IPS DF 19.7 (cell line): ENCODE measurements around the gene ARFGEF3.
A peak's percentile ranks its signal among the peaks of the same experiment; 100 is the strongest.
"Not testable (repeated sequence)": the region's sequence is repeated elsewhere in the genome, so short reads cannot be mapped to it uniquely, and the experiment has no call there.

ENCODE experiments used
- DNase-seq: peaks from one replicate; pipeline ENCODE4 v3.0.0-alpha.2; 2013; ENCODE audit warnings: low read depth, low spot score

Gene ARFGEF3

DNA sequence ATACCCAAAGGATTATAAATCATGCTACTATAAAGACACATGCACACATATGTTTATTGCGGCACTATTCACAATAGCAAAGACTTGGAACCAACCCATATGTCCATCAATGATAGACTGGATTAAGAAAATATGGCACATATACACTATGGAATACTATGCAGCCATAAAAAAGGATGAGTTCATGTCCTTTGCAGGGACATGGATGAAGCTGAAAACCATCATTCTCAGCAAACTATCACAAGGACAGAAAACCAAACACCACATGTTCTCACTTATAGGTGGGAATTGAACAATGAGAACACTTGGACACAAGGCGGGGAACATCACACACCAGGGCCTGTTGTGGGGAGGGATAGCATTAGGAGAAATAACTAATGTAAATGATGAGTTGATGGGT lies 50.8 kb downstream of the ARFGEF3 start:
- DNase-seq, result not testable (repeated sequence)

DNA sequence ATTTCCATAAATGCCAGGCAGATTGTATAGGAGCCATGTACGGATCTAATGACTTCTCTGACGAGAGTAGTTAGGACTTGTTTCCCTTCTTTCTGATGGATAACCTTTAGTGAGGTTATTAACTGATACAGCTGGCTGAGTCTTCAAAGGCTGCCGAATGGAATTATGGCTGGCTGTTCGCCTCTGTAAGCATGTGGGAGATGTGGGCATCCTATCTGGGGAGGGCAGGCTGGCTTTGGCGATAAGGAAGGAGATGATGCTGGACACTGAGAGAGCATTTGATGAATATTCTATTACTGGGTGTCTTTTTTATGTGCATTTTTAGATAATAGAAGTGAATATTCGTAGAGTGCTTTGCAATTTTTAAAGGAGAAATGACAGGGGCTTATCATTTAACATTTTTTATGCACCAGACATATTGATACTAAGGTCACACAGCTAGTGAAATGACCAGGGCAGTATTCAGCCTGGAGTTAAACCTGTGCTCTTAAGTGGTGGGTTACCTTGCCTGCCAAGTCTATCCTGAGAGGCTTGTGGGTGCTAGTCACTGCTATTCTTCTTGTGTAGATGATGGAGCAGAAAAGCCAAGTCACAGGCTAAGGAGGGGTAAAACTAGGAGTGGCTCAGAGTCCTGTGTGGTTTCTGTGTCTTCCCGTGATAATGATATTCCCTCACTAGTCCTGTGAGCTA lies 53.5 kb downstream of the ARFGEF3 start:
- DNase-seq, result no peak

DNA sequence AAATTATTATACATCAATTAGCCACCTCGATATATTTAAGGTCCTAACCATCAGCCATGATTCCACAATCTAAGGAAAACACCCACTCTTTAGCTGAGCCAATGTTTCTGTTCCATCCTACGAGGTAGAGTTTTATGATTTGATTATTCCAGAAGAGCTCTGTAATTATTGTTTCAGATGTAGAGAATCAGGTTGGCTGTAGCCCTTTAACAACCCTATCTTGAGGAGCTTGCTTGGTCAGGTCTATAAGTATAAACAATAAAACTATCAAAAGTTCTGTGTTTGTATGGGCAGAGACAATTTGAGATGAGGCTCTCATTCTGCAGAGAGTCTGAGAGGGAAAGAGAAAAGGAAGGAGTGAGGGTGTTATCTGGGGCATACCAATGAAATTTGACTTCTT lies 56.7 kb downstream of the ARFGEF3 start, which contains the start of gene PBOV1:
PBOV1 (minus strand) TSS at position 43 of the 400 bp plus-strand sequence. CDS start 96 bp downstream, outside the sequence.
- DNase-seq, result no peak

DNA sequence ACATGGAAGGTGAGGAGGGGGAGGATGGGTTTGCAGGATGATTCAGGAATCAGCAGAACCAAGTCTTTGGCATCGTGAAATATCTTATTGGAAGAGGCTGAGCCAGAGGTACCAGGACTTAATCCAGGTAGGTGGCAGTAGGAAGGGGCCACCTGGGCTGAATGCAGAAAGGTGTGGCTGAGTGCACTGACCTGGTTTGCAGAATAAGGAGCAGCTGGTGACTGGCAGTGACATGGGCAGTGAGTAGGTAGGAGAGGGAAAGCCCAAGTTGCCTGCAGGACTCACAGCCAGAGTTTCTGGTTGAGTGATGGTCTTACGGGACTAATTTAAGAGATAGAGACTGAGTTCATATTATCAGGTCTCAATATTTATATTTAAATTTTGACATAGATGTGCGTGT lies 57.7 kb downstream of the ARFGEF3 start:
- no peak for DNase-seq

DNA sequence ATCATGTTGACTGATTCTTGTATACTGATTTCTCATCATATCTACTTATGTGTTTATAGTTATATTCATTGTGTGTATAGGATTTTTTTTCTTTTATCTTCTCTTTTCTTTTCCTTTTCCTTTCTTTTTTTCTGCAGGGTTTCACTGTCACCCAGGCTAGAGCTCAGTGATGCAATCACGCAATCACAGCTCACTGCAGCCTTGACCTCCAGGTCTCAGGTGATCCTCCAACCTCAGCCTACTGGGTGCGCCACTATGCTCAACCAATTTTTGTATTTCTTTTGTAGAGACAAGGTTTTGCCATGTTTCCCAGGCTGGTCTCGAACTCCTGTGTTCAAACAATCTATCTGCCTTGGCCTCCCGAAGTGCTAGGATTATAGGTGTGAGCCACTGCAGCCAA lies 58.2 kb downstream of the ARFGEF3 start:
- no peak for DNase-seq

DNA sequence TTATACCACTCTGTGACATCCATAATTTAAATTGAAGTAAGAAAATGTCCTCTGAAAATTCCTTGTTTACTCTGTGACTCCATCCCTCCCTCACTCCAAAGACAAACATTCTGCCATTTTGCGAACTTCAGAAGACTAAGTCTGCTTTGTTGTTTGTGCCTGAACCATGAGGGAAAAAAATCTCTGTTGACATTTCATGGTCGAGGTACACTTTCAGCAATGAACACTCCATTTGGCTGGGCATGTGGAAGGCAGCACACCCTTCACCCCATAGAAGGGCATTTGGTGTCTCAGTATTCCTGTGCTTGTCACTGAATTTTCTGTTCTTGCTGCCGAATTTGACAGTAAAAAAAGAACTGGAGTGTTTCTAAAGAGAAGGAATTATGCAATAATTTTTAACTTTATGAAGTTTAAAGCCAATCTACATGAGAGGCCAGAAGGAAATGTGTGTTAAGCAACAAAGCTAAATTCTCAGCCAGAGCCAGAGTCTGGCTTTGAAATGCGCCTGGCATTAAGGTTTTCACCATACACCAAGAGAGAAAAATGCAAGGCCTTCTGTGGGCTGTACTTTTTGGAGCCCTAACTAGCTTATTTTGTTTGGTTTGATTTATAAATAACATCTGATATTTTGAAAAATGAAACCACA lies 61.3 kb downstream of the ARFGEF3 start:
- no peak for DNase-seq

DNA sequence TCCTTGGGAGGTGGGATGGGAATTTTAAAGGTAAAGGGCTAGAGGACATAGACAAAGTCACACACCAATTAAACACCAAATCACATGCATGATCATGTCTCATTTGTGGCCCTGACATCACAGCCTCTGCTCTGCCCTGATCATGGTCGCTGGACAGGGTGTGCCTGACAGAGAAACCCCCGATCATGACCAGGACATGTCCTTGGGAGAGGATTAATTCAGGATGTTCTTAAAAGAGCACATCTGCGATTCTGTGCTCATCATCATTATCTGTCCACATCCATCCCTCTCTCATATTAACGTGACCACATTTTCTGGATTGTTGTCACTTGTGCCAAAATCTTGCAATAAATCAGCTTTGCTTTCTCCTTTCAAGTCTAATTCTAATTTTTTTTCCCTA lies 64.2 kb downstream of the ARFGEF3 start:
- DNase-seq, result no peak

DNA sequence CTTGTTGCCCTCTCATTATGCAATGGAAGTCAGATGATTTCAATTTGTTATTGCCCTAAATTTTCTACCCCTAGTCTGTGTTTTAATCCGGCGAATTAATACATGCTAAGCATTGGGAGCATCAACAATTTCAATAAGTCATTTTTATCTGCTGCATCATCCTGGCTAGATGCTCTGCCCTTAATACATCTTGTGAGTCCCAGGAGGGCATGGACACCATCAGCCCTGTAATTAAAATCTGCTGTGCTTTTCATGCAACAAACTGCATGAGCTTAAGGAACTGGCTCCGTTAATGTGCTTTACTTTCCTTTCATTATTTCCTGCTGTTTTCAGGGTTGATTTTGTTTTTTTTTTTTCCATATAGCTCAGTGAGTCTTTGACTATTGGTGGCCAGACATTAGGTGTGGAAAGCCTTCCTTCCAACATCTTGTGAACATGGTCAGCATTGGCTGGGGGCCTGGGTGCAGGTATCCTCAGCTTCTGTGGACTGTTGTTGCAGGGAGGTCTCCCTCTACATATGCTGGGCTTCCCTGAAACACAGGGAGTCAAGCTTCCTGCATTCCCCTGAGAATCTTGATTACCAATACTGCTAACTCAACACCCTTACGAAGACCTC lies 65.1 kb downstream of the ARFGEF3 start:
- DNase-seq, result no peak

DNA sequence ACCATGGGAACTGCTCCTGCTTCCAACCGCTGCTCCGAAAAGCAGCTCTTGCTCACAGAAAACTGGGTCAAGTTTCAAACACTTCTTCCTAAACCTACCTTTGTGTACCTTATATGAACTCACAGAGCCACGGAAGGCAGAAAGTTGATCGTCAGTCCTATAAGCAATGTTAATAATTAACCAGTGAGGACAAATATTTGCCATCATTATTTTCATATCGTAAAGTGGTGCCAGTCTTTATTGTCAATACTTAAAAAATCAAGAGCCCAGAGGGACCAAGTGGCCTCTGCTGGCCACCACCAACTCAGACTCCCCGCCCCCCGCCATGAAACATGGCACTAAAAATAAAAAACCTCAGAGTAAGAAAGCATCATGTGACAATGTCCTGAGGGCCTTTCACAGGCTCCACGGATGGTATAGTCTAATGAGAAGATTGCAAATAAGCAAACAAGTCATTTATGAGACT lies 65.6 kb downstream of the ARFGEF3 start:
- no peak for DNase-seq

DNA sequence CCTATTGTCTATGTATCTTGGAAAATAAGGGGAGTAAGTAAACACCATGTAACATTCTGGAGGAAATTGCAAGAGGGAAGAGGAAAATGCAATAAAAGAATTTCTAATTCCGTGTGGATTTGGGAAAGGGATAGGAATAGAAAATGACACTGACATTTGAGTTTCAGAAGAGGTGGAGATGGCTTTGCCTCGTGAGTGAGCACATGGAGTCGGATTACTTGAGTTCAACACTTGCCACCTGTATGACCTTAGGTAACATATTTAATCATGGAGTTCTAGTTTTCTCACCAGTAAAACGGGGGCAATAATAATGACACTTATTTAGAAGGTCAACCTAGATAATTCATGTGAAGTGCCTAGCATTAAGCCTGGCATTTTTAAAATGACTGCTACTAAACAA lies 67.3 kb downstream of the ARFGEF3 start:
- no peak for DNase-seq

DNA sequence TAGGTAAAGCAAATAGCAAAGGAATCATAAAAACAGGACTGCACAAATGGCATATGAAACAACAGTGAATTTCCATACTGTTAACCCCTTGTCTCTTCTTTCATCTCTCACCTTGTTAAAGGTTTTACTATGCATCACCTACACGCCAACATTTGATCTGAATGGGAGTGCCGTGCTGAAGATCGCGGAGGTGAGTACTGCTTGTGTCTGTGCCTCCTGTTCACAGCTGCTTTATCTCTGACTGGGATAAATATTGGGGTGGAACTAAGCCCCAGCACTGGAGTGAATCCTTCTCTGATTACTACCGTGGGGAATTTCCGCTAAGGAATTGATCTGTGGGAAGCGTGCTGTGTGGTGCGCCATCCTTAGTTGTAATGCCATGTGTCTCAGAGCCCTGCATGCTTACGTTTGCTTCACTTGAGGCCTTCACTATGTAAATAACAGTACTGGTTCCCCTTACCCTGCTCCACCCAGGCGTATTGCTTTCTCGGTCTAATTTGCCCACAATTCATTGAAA lies 68.0 kb downstream of the ARFGEF3 start:
- DNase-seq, result no peak

DNA sequence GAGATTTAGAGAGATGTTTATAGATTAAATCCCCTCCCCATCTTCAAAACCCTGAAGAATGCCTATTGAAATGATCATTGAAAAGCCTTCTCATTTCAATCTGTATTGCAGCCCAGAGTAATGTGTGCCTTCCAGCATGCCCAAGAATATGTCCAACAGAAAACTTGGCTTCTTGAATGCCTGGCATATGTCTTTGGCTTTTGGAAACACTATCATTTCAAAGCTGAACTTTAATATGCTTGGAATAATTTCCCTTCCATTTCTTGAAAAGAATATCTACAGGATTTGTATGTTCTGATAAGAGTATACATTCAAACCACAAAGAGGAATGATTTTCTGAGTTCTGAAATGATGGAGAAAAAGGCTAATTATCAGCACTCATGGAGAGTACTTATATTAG lies 68.5 kb downstream of the ARFGEF3 start:
- DNase-seq, result no peak

DNA sequence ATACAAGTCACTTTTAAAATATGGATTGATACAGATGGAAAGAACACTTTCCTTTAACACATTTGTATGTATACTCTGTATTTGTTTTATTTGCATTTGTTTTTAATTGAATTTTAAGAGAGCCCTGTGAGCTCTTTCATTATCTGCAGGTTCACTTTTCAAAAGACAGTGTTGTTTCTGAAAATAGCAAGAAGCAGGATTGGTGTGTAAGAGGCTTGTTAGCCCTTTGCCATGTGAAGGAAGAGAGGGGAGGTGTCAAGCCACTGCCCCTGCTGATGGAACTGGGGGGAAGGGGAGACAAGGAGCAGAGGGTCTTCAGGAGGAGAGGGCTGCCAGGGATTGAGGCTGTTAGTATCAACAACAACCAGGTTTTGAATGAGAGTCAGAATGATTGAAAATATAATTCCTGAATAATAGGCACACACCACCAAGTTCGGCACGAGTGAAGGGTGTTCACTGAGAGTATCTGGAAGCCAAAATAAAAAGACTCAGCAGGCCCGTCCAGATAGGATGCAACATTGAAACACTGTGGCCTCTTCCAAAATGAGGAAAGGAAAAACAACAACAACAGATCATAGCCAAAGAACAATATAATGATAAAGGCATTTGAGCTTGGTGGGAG lies 69.1 kb downstream of the ARFGEF3 start:
- no peak for DNase-seq

DNA sequence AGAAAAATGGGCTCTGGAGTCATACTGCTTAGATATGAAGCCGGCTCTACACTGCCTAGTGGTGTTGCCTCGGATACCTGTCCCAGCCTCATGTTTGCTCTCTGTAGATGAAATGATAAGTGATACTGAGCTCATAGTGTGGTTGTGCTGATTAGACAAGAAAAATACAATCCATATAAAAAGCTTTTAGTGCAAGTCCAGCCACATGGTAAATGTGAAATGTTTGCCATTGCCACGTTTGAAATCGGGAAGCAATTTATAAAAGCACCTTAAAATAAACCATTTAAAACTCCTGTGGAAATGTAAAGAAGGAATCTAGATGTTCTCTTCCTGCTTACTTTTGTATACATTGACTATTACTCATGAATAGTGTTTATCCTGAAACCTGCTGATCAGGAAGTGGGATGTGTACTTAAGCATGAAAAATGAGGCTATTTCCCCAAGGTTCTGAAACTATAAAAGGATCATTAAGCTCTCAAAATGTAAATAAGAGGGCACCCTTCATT lies 69.7 kb downstream of the ARFGEF3 start:
- DNase-seq, result no peak

DNA sequence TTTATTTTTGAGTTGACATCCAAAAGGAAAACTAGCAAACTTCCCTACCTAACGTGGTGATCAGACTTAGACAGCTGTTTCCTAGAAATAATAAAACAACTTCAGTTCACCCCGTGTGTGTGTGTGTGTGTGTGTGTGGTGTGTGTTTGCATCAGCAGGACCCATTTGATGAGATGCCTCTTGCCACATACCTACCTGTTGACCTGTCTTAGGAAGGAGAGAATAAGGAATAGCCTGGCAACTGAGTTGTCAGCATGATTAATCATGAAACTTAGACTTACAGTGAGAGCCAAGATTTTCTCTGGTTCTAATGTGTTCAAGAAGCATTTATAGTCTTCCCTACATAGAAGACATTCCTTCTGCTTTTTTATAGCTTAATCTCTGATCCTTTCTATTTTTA lies 72.6 kb downstream of the ARFGEF3 start:
- DNase-seq, result no peak

DNA sequence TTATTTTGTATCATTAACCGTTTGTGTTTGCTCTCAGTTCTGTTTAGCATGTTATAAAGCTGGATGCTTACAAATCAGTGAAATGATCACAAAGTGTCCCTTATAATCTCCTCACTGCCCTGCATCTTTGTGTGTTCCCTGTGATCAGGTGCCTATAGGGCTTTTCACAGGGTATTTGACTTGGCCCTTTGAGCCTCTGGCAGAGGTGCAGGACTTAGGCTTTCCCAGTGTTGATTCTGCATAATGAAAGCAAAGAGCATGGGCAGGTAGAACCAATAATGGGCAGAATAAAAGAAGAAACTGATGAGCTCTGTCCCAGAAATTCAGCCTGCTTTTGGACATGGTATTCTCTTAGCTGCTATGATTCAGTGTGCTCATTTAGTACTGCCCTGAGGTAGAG lies 73.5 kb downstream of the ARFGEF3 start:
- no peak for DNase-seq

DNA sequence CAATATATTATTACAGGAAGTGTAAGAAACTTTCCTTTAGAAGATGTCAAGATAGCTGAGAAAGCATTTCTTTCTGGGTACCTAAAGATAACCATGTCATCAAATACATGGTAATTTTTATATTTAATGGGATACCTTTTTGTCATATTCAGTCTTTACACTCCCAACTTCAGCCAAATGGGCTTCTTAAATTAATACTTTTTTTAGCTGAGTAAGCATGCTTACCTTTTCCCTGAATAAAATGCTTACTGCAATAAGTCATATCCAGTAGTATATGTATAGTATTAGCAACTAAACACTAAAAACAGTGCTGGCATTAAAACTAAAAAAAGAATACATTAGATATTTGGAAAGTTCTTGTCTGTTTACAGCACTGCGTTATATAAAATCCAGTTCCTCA lies 74.0 kb downstream of the ARFGEF3 start:
- no peak for DNase-seq

DNA sequence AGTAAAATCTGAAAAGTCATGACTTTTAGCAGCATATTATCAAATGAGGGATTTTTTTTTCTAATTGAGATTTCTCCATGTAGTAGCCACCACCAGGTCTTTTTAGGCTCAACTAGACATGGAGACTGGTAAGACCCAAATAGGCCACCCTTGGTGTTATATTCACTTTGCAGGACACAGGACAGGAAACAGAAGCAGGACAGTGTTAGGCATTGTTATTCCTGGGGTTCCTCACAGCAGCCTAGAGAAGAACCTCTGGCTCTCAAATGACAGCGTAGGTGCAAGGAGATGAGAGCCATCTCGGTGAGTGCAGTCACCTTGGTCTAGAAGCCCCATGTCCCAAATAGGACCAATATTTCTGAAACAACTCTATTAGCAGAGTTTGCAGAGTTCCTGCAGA lies 75.7 kb downstream of the ARFGEF3 start:
- peak; percentile 7 for DNase-seq

DNA sequence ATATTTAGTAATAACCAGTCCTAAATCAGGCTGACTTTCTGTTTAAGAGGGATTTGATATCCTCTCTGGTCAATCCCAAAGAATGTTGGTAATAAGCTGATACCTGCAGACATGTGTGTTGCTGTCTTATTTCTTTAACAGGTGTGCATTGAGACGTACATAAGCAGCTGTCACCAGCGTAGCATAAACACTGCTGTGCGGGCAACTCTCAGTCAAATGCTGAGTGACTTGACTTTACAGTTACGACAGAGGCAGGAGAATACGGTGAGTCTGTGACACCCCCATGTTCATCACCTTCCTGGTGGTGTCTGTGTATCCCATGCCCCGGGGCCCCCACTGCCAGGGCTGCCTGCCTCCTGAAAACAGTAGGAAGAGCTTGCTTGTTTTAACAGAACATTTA lies 76.6 kb downstream of the ARFGEF3 start:
- DNase-seq, result no peak

DNA sequence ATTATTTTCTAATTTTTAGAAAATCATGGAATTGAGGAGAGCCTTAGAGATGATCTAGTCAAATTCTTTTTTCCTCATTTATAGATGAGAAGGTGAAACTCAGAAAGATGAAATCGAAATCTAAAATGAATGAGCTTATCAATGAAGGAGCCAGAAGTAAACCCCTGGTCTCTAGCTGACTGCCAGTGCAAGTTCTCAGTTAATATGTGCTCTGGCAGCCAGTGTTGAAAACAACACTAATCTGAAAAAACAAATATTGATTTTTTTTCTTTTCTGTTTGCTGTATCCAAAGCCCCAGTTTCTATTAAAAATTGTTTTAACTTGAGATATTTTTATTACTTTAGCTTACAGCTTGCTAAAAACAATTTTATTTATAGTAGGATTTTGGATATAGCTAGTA lies 78.0 kb downstream of the ARFGEF3 start:
- no peak for DNase-seq

DNA sequence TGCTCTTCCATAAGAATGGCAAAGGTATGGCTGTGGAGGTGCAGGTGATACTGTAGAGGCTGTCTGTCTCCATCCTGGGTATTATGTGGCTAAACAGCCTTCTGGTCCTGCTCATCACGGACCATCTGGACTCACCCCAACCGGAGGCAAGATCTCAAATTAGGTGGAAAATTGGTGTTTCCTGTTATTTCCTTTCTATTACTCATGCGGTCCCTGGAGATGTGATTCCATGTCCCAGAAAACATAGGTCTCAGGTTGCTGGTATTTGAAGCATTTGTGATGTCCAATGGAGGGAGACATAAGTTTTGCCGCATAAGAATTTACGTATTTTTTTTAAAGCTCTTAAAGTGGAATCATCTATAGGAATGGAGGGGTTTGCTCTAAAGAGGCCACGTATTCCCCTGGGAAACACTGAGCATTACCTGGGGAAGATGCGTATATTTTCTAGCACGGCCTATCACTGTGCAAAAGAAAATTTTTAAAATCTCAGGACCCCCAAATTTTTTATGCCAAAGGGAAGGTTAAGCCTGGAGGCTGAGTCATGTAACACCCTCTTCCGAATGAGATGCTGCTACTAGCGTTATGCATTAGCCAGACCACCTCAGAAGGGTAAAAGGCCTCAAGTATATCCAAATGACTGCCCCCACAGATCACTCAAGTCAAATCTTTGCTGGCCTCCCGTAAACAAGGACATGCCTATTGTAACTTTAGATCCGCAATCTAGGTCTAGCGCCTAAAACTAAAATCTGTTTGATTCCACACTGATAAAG lies 78.9 kb downstream of the ARFGEF3 start:
- no peak for DNase-seq
